HCT116 (cell line): Measurements from ENCODE around the gene FAM181B. TPM values are rescaled to one million over a fixed set of nuclear protein-coding genes. Genes with fewer than 3 reads are reported as not detected.

Source experiments
- ATAC-seq: fragments of 200-7000 bp; cut with Tn5 transposase; 2 replicates; pipeline ENCODE4 v1.9.1; 2020; ENCODE audit warnings: mild to moderate bottlenecking, moderate library complexity
- BruUV-seq: library from RNA; stranded (reverse); fragments of 400-500 nt; replicated peaks from 2 replicates; lab custom pipeline; 2021; lab: Mats Ljungman, UMichigan
- CTCF ChIA-PET: fragments of 300-600 bp; sonication (Branson Sonifier 250); formaldehyde crosslinking; loops from one replicate; lab custom pipeline; 2021; ENCODE audit warnings: antibody characterized with exemption; lab: Charles Lee
- POLR2A ChIA-PET: fragments of 300-600, 350-600 bp; sonication (Branson Sonifier 250); formaldehyde crosslinking; loops from one replicate; lab custom pipeline; 2021; ENCODE audit warnings: antibody characterized with exemption; lab: Charles Lee
- RAD21 ChIA-PET, 2 experiments: fragments of 300-600 bp; sonication (Branson Sonifier 250); formaldehyde crosslinking; loops; one replicate each; lab custom pipeline; 2023; ENCODE audit warnings: low total read pairs in 2 of 2; ENCODE audit not compliant: uncharacterized antibody in 2 of 2, unreplicated experiment in 2 of 2, low non-redundant PET in 1 of 2; lab: Charles Lee
- DNase-seq: peaks from one replicate; pipeline ENCODE4 v3.0.0-alpha.2; 2010; ENCODE audit warnings: low read depth, low spot score
- H2AFZ ChIP-seq: fragments of 200-600 bp; shearing (Covaris generic), sonication (generic); 2 replicates; pipeline ENCODE4 v1.6.1; 2017; ENCODE audit warnings: low read depth, mixed run types, mixed read lengths, antibody characterized with exemption, low read length; ENCODE audit not compliant: poor library complexity, severe bottlenecking
- H3K27ac ChIP-seq: 2 replicates; pipeline ENCODE4 v1.5.1; 2012; ENCODE audit warnings: low read depth, low read length
- H3K27me3 ChIP-seq: fragments of 200-600 bp; sonication (generic); 2 replicates; pipeline ENCODE4 v1.6.1; 2016; ENCODE audit warnings: mixed run types, low read length, mixed read lengths; ENCODE audit not compliant: insufficient read depth
- H3K36me3 ChIP-seq, 2 experiments: fragments of 200-500 bp in 1 of 2; fragments of 200-600 bp in 1 of 2; sonication (Bioruptor generic) in 1 of 2; sonication (generic) in 1 of 2; 2 replicates each; pipeline versions ENCODE4 v1.5.1 to v1.6.1; 2014 to 2016; ENCODE audit warnings: low read length in 2 of 2, inconsistent platforms in 1 of 2, mixed read lengths in 1 of 2, mixed run types in 1 of 2; ENCODE audit not compliant: insufficient read depth in 2 of 2, control insufficient read depth in 1 of 2
- H3K4me1 ChIP-seq, 2 experiments: fragments of 200-600 bp in 1 of 2; sonication (generic) in 1 of 2; 2 replicates each; pipeline versions ENCODE4 v1.5.1 to v1.6.1; 2012 to 2017; ENCODE audit warnings: low read length in 2 of 2, inconsistent platforms in 1 of 2, mild to moderate bottlenecking in 1 of 2, mixed read lengths in 1 of 2, mixed run types in 1 of 2, moderate library complexity in 1 of 2; ENCODE audit not compliant: insufficient read depth in 2 of 2, control insufficient read depth in 1 of 2
- H3K4me2 ChIP-seq: fragments of 200-600 bp; sonication (generic); 2 replicates; pipeline ENCODE4 v1.6.1; 2017; ENCODE audit warnings: mixed run types, low read length, mixed read lengths
- H3K4me3 ChIP-seq, 2 experiments: fragments of 200-600 bp in 1 of 2; sonication (generic) in 1 of 2; replicated peaks in 1 of 2; 2 replicates each; pipeline ENCODE4 v1.5.1; 2011 to 2016; ENCODE audit warnings: low read length in 2 of 2, control low read depth in 1 of 2, low read depth in 1 of 2, mild to moderate bottlenecking in 1 of 2, mixed read lengths in 1 of 2, mixed run types in 1 of 2
- H3K79me2 ChIP-seq: fragments of 200-600 bp; sonication (generic); 2 replicates; pipeline ENCODE4 v1.6.1; 2017; ENCODE audit warnings: mild to moderate bottlenecking, mixed run types, low read length, moderate library complexity, mixed read lengths; ENCODE audit not compliant: insufficient read depth
- H3K9ac ChIP-seq: fragments of 200-600 bp; sonication (generic); 2 replicates; pipeline ENCODE4 v1.6.1; 2016; ENCODE audit warnings: low read length, mixed read lengths
- H3K9me2 ChIP-seq: fragments of 200-600 bp; sonication (generic), shearing (Covaris generic); 2 replicates; pipeline ENCODE4 v1.6.1; 2017; ENCODE audit warnings: mixed run types, mild to moderate bottlenecking, moderate library complexity; ENCODE audit not compliant: insufficient read depth
- H3K9me3 ChIP-seq, 2 experiments: fragments of 200-500 bp in 1 of 2; fragments of 200-600 bp in 1 of 2; sonication (Bioruptor generic) in 1 of 2; sonication (generic) in 1 of 2; 2 replicates each; pipeline ENCODE4 v1.6.1; 2014 to 2017; ENCODE audit warnings: low read length in 2 of 2, mixed read lengths in 2 of 2, inconsistent platforms in 1 of 2, low read depth in 1 of 2, mild to moderate bottlenecking in 1 of 2, mixed run types in 1 of 2, moderate library complexity in 1 of 2; ENCODE audit not compliant: control insufficient read depth in 1 of 2, insufficient read depth in 1 of 2
- H4K20me1 ChIP-seq: fragments of 200-600 bp; sonication (generic), shearing (Covaris generic); 2 replicates; pipeline ENCODE4 v1.6.1; 2017; ENCODE audit warnings: mixed run types, mild to moderate bottlenecking, moderate library complexity; ENCODE audit not compliant: insufficient read depth
- CTCF ChIP-seq, 3 experiments: fragments of 200-600 bp in 1 of 3; sonication (generic) in 1 of 3; IDR thresholded peaks in 2 of 3; conservative IDR thresholded peaks in 1 of 3; 2 replicates each; pipeline ENCODE4 v1.5.1; 2012 to 2017; ENCODE audit warnings: low read depth in 2 of 3, low read length in 2 of 3, antibody characterized with exemption in 1 of 3, borderline replicate concordance in 1 of 3, control low read depth in 1 of 3, mild to moderate bottlenecking in 1 of 3, mixed read lengths in 1 of 3, mixed run types in 1 of 3, moderate library complexity in 1 of 3; ENCODE audit not compliant: insufficient read depth in 1 of 3
- EGR1 ChIP-seq: IDR thresholded peaks from 2 replicates; pipeline ENCODE4 v1.6.1; 2012; ENCODE audit warnings: low read depth
- EZH2 ChIP-seq: fragments of 200-600 bp; sonication (generic); IDR thresholded peaks from 2 replicates; pipeline ENCODE4 v1.6.1; 2017; ENCODE audit warnings: antibody characterized with exemption, mixed run types
- JUND ChIP-seq: IDR thresholded peaks from 2 replicates; pipeline ENCODE4 v1.6.1; 2012
- POLR2A ChIP-seq: IDR thresholded peaks from 2 replicates; pipeline ENCODE4 v1.7.0; 2011; ENCODE audit warnings: borderline replicate concordance; ENCODE audit not compliant: insufficient read depth, insufficient read length; ENCODE audit errors: extremely low read depth
- RAD21 ChIP-seq: IDR thresholded peaks from 2 replicates; pipeline ENCODE4 v1.6.1; 2012; ENCODE audit warnings: low read depth, mild to moderate bottlenecking
- YY1 ChIP-seq: IDR thresholded peaks from 2 replicates; pipeline ENCODE4 v1.6.1; 2011; ENCODE audit warnings: low read length, low read depth, moderate library complexity, mild to moderate bottlenecking; ENCODE audit not compliant: insufficient replicate concordance; ENCODE audit errors: extremely low read depth
- ZFX ChIP-seq: fragments of 450-650 bp; IDR thresholded peaks from 2 replicates; pipeline ENCODE4 v1.6.1; 2017
- intact Hi-C: fragments of 100-400 bp; cut with micrococcal nuclease; formaldehyde crosslinking; loops from 2 replicates; pipeline ENCODE4 v1.10.0; 2022
- total RNA-seq: library from RNA; stranded (reverse); gene quantifications from one replicate; pipeline ENCODE4 v1.2.1, GENCODE V29; 2021; ENCODE audit not compliant: unreplicated experiment

FAM181B gene
- total RNA-seq, 1 experiment from 2014 or later = not detected

- no peaks in the 10 kb centered on the region for H3K9me3 ChIP-seq
- H3K4me2 ChIP-seq = no peak overlapping the region
- no peaks in the 10 kb centered on the region for H3K4me1 ChIP-seq
- ChIA-PET POLR2A (no interaction called here), CTCF (interaction anchor here (1.5 to 1.8 kb wide), 3 partner anchors 23 to 1101 kb away, joined by 4 to 8 read pairs (median 4); no protein-coding TSS in a partner anchor), RAD21 (no interaction called here)
- intact Hi-C loops = loop anchor here (1.0 kb wide), 1 partner anchor 145 kb away; no protein-coding TSS in a partner anchor
- ATAC-seq (no peak), DNase-seq (no peak)
- no TSS peak for BruUV-seq
- no peaks in the 10 kb centered on the region for H3K36me3 ChIP-seq
- H3K27ac ChIP-seq = no peak overlapping the region
- no peak overlapping the region for H2AFZ ChIP-seq
- no peaks in the 10 kb centered on the region for H3K9me2 ChIP-seq
- TF ChIP-seq JUND (no peak), ZFX (no peak), EGR1 (no peak), EZH2 (no peak)
- H3K79me2 ChIP-seq = no peaks in the 10 kb centered on the region
- no peak overlapping the region for H3K9ac ChIP-seq
- no peak overlapping the region for H3K4me3 ChIP-seq
- H4K20me1 ChIP-seq = no peaks in the 10 kb centered on the region
- peaks cover 19% of the 10 kb centered on the region for H3K27me3 ChIP-seq
These were observed 14.8 kb downstream of the FAM181B start for GRCh38 chr11:82718821-82719220.

GRCh38 chr11:82718307-82718706 is 15.4 kb downstream of the FAM181B start:
- POLR2A ChIA-PET = no interaction called here
- CTCF ChIA-PET = interaction anchor here (1.5 to 1.8 kb wide), 3 partner anchors 23 to 1101 kb away, joined by 4 to 8 read pairs (median 4); no protein-coding TSS in a partner anchor
- no peaks in the 10 kb centered on the region for H3K9me3 ChIP-seq
- no peaks in the 10 kb centered on the region for H4K20me1 ChIP-seq
- BruUV-seq = no TSS peak
- peak; percentile 19 for DNase-seq
- H3K4me1 ChIP-seq = no peaks in the 10 kb centered on the region
- H3K27ac ChIP-seq = no peak overlapping the region
- no peak overlapping the region for H3K9ac ChIP-seq
- intact Hi-C loops = loop anchor here (1.0 kb wide), 1 partner anchor 146 kb away; no protein-coding TSS in a partner anchor
- no peaks in the 10 kb centered on the region for H3K79me2 ChIP-seq
- H2AFZ ChIP-seq = no peak overlapping the region
- peak; percentile 85 for ATAC-seq
- H3K36me3 ChIP-seq = no peaks in the 10 kb centered on the region
- RAD21 ChIA-PET = no interaction called here
- no peak overlapping the region for H3K4me2 ChIP-seq
- peaks cover 23% of the 10 kb centered on the region for H3K27me3 ChIP-seq
- TF ChIP-seq ZFX = no peak
- peak; percentile 58 to 74 (median 73); a peak in 5 of 6 replicates for TF ChIP-seq CTCF (IDR thresholded peaks at IDR 0.05 in 2 of 3, conservative IDR thresholded peaks at IDR 0.05 in 1 of 3; ENCODE audit: borderline replicate concordance in 1 of 3, insufficient read depth in 1 of 3, low read depth in 2 of 3, low read length in 2 of 3)
- peak; percentile 71 for TF ChIP-seq RAD21
- no peak for TF ChIP-seq YY1
- TF ChIP-seq POLR2A = no peak
- H3K4me3 ChIP-seq = no peak overlapping the region
- H3K9me2 ChIP-seq = no peaks in the 10 kb centered on the region
